SH-SY5Y (cell line): ENCODE measurements around the gene ANKRD28.

Source experiments
- GATA2 ChIP-seq: IDR thresholded peaks from 2 replicates; pipeline ENCODE4 v1.6.1; 2011; ENCODE audit warnings: mild to moderate bottlenecking, low read depth, low read length
- GATA3 ChIP-seq: IDR thresholded peaks from 2 replicates; pipeline ENCODE4 v1.6.1; 2011; ENCODE audit warnings: low read depth, mild to moderate bottlenecking, low read length, moderate library complexity

DNA sequence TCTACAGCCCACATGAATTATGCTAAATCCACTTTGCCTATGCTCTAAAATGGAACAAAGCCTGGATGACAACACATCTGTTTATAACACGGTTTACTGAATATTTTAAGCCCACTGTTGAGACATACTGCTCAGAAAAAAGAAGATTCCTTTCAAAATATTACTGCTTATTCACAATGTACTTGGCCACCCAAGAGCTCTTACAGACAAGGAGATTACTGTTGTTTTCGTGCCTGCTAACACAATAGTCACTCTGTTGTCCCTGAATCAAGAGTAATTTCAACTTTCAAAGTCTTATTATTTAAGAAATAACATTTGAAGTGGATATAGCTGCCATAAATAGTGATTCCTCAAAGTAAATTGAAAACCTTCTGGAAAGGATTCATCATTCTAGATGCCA lies 70.9 kb downstream of the ANKRD28 start:
- TF ChIP-seq GATA2, result no peak
- TF ChIP-seq GATA3, result no peak
